Stimulated activated naive CD8-positive, alpha-beta T cell treated with anti-CD3 and anti-CD28 coated beads, Interleukin-15, Interleukin-2, amounts not matched to agents 100 ng/mL and 50 ng/mL, for 24 hours (primary cell): ENCODE results near the gene ACOT11.
"Not testable (repeated sequence)": the region's sequence is repeated elsewhere in the genome, so short reads cannot be mapped to it uniquely, and the experiment has no call there.

Experiments
- H3K27ac Mint-ChIP-seq: one replicate; pipeline ENCODE4 v1.8.0; 2021; ENCODE audit warnings: mild to moderate bottlenecking, mixed read lengths
- H3K27me3 Mint-ChIP-seq: one replicate; pipeline ENCODE4 v1.8.0; 2021; ENCODE audit warnings: mixed read lengths
- H3K36me3 Mint-ChIP-seq: one replicate; pipeline ENCODE4 v1.8.0; 2021; ENCODE audit warnings: low read depth, mixed read lengths
- H3K4me1 Mint-ChIP-seq: one replicate; pipeline ENCODE4 v1.8.0; 2021; ENCODE audit warnings: low read depth, mixed read lengths
- H3K4me3 Mint-ChIP-seq: one replicate; pipeline ENCODE4 v1.8.0; 2021; ENCODE audit warnings: mild to moderate bottlenecking, mixed read lengths
- H3K9me3 Mint-ChIP-seq: one replicate; pipeline ENCODE4 v1.8.0; 2021; ENCODE audit warnings: mixed read lengths

ACOT11 gene

GRCh38 chr1:54614563-54614962 is 66.5 kb downstream of the ACOT11 start:
- no peaks in the 10 kb centered on the region for H3K9me3 Mint-ChIP-seq
- H3K4me3 Mint-ChIP-seq = no peak overlapping the region
- H3K36me3 Mint-ChIP-seq = no peaks in the 10 kb centered on the region
- H3K27me3 Mint-ChIP-seq = no peaks in the 10 kb centered on the region
- no peaks in the 10 kb centered on the region for H3K4me1 Mint-ChIP-seq
- no peak overlapping the region for H3K27ac Mint-ChIP-seq

DNA sequence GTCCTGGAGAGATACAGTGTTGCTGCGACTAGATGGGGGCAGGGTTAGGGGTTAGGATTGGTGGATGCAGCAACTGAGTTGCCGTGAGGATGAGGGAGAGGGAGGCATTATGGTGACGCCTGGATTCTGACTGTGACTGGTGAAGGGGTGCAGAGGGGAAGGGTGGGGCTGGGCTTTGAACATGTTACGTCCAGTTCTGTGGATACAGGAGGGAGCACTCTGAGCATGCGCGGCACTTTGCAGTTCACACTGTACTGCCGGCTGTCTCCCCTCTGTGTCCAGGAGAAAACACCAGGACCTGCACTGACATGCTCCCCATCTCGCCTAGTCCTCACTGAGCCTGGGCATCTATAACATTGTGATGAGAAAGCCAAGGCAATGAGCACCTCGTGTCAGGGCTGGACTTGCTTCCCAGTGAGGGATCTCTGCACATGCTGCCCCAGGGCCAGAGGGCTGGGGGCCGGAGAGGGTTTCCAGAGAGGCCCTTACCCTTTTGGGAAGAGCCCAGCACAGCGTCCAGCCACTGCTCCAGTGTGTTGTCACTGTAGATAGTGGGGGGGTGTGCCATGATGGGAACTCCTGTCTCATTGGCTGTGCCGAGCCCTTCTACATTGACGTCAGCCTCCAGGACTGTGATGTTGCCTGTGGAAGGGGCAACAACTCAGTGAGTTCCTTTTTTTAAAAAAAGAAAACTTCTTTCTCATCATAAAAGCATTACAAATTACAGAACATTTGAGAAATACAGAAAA is 67.7 kb downstream of the ACOT11 start:
- no peak overlapping the region for H3K27ac Mint-ChIP-seq
- no peaks in the 10 kb centered on the region for H3K9me3 Mint-ChIP-seq
- no peaks in the 10 kb centered on the region for H3K36me3 Mint-ChIP-seq
- no peaks in the 10 kb centered on the region for H3K27me3 Mint-ChIP-seq
- H3K4me1 Mint-ChIP-seq = no peaks in the 10 kb centered on the region
- no peak overlapping the region for H3K4me3 Mint-ChIP-seq

- H3K9me3 Mint-ChIP-seq = no peaks in the 10 kb centered on the region
- H3K36me3 Mint-ChIP-seq = no peaks in the 10 kb centered on the region
- no peaks in the 10 kb centered on the region for H3K4me1 Mint-ChIP-seq
- no peak overlapping the region for H3K27ac Mint-ChIP-seq
- H3K4me3 Mint-ChIP-seq = no peak overlapping the region
- no peaks in the 10 kb centered on the region for H3K27me3 Mint-ChIP-seq
Observed at GRCh38 chr1:54619749-54620148, 71.7 kb downstream of the ACOT11 start.

DNA sequence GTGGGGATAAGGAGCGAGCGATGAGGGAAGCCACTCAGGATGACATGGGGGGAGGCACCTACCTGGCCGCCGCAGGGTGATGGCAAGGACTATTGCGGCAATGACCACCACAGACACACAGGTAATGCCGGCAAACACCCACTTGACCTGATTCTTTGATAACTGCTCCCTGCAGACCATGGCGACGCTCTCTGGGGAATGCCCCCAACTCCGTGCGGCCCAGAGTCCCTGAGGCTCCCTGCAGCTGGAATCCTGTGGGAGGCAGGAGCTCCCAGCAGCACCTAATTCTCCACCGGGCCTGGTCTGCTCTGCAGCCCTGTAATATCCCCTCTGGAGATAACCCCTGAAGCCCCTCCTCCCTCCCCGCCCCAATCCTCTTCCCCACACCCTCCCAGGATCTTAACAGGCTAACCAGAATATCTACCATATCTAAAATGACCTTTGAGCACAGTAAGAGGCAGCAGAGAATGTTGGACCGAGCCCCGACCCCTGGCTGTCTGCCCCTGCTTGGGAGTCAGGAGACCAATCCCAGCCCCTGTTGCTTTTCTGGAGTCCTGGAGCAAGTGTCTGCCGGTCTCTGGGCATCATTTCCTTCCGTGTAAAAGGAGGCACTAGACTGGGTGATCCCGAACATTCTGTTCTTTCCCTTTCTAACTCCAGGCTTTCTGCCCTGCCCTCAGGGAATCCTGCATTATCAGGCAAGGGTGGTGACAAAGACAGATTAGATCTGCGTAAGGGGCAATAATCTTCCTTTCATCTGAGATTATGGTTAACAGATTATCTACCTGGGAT is 75.4 kb downstream of the ACOT11 start, which contains the start of gene FAM151A:
FAM151A (minus strand) TSS at position 310 of the 792 bp plus-strand sequence; CDS start at position 180, 130 bp downstream.
- Mint-ChIP-seq H3K4me3 (no peak within 1 kb of the TSS), H3K9me3 (no peaks in the 10 kb centered on the region), H3K36me3 (no peaks in the 10 kb centered on the region), H3K4me1 (no peaks in the 10 kb centered on the region), H3K27me3 (no peaks in the 10 kb centered on the region), H3K27ac (no peak within 1 kb of the TSS)

DNA sequence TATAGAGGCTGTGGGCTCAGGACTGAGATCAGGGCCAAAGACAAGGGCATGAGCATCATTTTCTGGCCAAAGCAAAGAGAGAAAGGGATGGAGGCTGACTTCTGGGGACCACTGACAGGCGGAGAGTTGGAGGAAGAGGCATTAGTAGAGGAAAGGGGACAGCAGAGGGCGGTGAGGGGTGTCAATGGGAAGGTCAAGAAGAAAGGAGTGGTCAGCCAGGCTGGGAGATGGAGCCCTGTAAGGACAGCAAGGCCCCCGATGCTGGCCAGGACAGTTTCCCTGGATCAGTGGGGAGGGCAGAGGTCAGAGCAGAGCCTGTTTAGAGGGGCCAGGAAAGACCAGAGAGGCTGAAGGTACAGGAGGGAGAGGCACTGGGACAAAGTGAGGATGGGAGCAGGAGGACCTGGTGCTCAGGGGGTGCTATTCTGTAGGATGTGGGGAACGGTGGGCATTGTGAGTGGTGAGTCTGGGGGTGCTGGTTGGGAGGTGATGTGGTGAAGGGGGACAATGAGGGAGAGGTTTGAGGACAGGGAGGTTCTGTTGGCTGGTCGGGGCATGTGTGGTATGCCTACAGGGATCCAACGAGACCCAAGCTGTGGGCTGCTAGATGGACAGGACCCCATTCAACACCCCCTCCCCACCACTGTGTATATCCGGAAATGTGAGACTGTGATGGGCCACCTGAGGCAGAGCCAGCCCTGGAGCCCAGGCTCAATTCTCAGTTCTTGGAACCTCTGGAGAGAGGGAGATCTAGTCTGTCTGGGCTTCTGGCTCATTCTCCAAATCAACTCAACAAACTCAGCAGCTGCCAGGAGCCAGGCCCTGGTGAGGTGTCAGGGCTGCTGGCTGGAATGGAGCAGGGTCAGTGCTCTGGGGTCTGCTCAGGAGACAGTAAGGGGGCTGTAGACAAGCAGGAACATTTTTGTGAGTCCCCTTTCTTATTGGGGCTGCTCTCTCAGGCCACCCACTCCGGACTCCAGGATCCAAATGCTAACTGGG is 76.7 kb downstream of the ACOT11 start:
- no peaks in the 10 kb centered on the region for H3K36me3 Mint-ChIP-seq
- no peaks in the 10 kb centered on the region for H3K9me3 Mint-ChIP-seq
- H3K27me3 Mint-ChIP-seq = no peaks in the 10 kb centered on the region
- no peak overlapping the region for H3K27ac Mint-ChIP-seq
- no peak overlapping the region for H3K4me3 Mint-ChIP-seq
- H3K4me1 Mint-ChIP-seq = no peaks in the 10 kb centered on the region

- H3K27me3 Mint-ChIP-seq = no peaks in the 10 kb centered on the region
- no peak overlapping the region for H3K4me3 Mint-ChIP-seq
- no peak overlapping the region for H3K27ac Mint-ChIP-seq
- H3K4me1 Mint-ChIP-seq = no peaks in the 10 kb centered on the region
- H3K36me3 Mint-ChIP-seq = no peaks in the 10 kb centered on the region
- no peaks in the 10 kb centered on the region for H3K9me3 Mint-ChIP-seq
Observed at GRCh38 chr1:54627196-54627595, 79.2 kb downstream of the ACOT11 start.

DNA sequence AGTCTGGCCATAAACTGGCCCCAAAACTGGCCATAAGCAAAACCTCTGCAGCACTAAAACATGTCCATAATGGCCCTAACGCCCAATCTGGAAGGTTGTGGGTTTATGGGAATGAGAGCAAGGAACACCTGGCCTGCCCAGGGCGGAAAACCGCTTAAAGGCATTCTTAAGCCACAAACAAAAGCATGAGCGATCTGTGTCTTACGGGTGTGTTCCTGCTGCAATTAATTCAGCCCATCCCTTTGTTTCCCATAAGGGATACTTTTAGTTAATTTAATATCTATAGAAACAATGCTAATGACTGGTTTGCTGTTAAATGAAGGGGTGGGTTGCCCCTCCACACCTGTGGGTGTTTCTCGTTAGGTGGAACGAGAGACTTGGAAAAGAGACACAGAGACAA is 87.8 kb downstream of the ACOT11 start:
- not testable (repeated sequence) for H3K9me3 Mint-ChIP-seq, H3K4me3 Mint-ChIP-seq, H3K27me3 Mint-ChIP-seq, H3K27ac Mint-ChIP-seq, H3K36me3 Mint-ChIP-seq, H3K4me1 Mint-ChIP-seq

DNA sequence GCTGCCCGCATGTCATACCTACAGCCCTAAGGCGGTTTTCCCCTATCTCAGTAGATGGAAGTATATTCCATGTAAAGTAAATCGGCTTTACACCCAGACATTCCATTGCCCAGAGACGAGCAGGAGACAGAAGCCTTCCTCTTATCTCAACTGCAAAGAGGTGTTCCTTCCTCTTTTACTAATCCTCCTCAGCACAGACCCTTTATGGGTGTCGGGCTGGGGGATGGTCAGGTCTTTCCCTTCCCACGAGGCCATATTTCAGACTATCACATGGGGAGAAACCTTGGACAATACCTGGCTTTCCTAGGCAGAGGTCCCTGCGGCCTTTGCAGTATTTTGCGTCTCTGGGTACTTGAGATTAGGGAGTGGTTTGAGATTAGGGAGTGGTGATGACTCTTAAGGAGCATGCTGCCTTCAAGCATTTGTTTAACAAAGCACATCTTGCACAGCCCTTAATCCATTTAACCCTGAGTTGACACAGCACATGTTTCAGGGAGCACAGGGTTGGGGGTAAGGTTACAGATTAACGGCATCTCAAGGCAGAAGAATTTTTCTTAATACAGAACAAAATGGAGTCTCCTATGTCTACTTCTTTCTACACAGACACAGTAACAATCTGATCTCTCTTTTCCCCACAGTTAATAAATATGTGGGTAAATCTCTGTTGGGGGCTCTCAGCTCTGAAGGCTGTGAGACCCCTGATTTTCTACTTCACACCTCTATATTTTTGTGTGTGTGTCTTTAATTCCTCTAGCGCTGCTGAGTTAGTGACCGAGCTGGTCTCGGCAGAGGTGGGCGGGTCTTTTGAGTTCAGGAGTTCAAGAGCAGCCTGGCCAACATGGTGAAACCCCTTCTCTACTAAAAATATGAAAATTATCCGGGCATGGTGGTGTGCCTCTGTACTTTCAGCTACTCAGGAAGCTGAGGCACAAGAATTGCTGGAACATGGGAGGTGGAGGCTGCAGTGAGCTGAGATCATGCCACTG is 88.7 kb downstream of the ACOT11 start:
- not testable (repeated sequence) for H3K27ac Mint-ChIP-seq, H3K36me3 Mint-ChIP-seq, H3K4me3 Mint-ChIP-seq, H3K9me3 Mint-ChIP-seq, H3K4me1 Mint-ChIP-seq
- H3K27me3 Mint-ChIP-seq = peaks cover 12% of the 10 kb centered on the region

DNA sequence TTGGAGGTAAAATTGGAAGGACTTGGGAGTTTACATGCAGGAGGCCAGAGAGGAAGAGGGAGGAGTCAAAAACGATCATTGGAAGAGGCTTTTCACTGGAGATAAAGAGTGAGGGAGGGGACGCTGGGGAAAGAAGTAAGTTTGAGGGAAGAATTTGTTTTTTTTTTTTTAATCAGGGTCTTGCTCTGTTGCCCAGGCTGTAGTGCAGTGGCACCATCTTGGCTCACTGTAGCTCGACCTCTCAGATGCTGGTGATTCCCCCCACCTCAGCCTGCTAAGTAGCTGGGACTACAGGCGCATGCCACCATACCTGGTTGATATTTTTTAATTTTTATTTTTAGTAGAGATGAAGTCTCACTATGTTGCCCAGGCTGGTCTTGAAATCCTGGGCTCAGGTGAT is 92.3 kb downstream of the ACOT11 start:
- Mint-ChIP-seq H3K9me3 (peaks cover 7% of the 10 kb centered on the region), H3K4me1 (no peaks in the 10 kb centered on the region), H3K36me3 (no peaks in the 10 kb centered on the region)

DNA sequence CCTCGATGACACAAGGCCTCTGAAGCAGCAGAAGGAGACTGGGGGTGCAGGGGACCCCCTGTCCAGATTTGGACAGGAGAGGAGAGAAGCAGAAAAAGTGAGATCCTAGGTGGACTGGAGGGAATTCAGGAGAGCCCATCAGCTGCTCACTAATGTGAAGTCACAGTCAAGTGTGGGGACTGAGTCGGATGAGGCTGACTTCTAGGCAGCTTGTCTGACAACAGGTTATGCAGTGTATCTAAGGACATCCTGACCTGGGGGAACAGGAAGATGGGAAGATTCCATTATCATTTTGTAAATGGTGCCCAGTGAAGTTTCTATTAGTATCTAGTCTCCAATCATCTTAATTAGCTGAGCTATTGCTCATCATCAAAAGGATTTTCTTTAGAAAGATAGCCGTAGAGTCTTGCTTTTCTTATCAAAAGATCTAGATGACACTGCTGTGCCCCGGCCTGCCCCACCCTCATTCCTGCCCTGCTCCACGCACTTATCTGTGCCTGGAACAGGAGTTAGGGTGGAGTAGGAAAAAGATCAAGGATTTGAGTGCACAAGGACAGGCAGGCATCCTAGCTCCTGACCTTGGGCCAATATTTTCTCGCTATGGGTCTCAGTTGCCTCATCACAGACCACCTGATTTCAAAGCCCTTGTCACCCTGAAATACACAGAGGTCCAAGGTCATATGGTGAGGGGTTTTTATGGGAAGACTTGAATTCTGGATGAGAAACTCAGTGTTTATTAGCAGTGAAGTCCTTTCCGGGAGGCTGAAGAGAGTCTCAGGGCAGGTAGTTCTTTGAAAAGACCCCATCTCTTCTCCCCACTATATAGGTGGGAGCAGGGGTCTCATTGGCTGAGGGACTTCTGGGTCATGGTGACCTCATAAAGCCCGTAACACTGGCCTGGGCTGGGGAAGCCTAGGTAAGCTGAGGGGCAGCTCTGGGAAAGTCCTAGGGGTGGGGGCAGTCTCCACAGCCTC is 93.1 kb downstream of the ACOT11 start, which contains the start of gene MROH7:
MROH7 (plus strand) TSS at position 924 of the 974 bp plus-strand sequence. CDS start 11,141 bp downstream, outside the sequence.
- Mint-ChIP-seq H3K9me3 (peaks cover 7% of the 10 kb centered on the region), H3K27me3 (peaks cover 8% of the 10 kb centered on the region), H3K36me3 (no peaks in the 10 kb centered on the region), H3K4me3 (no peak within 1 kb of the TSS), H3K27ac (no peak within 1 kb of the TSS), H3K4me1 (no peaks in the 10 kb centered on the region)

More for the DNA sequence above, 92.3 kb downstream of the ACOT11 start:
- Mint-ChIP-seq H3K27ac (no peak overlapping the region), H3K4me3 (no peak overlapping the region), H3K27me3 (peaks cover 8% of the 10 kb centered on the region)

GRCh38 chr1:54643736-54644135 is 95.7 kb downstream of the ACOT11 start:
- peaks cover 7% of the 10 kb centered on the region for H3K9me3 Mint-ChIP-seq
- no peaks in the 10 kb centered on the region for H3K36me3 Mint-ChIP-seq
- peaks cover 3% of the 10 kb centered on the region for H3K27me3 Mint-ChIP-seq
- H3K27ac Mint-ChIP-seq = no peak overlapping the region
- no peak overlapping the region for H3K4me3 Mint-ChIP-seq
- no peaks in the 10 kb centered on the region for H3K4me1 Mint-ChIP-seq

- Mint-ChIP-seq H3K4me1 (no peaks in the 10 kb centered on the region), H3K27me3 (no peaks in the 10 kb centered on the region), H3K27ac (no peak overlapping the region), H3K9me3 (peaks cover 7% of the 10 kb centered on the region), H3K4me3 (no peak overlapping the region), H3K36me3 (no peaks in the 10 kb centered on the region)
Observed at GRCh38 chr1:54645806-54646676, 98.0 kb downstream of the ACOT11 start.
